Measurements from ENCODE around the gene CEBPA.
"Not testable (repeated sequence)": the region's sequence is repeated elsewhere in the genome, so short reads cannot be mapped to it uniquely, and the experiment has no call there.

The CEBPA gene

GRCh38 chr19:33324628-33325027, 22.3 kb upstream of the CEBPA start:
- DNase-seq: no peak

- no peak for DNase-seq
These were observed 20.9 kb upstream of the CEBPA start for GRCh38 chr19:33323093-33323820.

DNA sequence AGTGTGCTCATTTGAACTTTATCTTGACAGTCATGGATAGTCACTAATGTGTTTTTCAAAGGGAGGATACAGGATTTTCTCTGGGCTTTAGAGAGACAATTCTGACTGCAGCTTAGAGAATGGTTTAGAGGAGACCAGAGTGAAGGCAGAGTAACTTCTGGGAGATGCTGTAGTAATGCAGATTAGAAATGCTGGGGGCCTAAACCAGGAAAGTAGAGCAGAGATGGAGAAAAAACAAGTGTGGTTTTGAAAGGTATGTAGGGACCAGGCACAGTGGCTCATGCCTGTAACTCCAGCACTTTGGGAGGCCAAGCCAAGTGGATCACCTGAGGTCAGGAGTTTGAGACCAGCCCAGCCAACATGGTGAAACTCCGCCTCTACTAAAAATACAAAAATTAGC, 18.3 kb upstream of the CEBPA start:
- DNase-seq: no peak

DNA sequence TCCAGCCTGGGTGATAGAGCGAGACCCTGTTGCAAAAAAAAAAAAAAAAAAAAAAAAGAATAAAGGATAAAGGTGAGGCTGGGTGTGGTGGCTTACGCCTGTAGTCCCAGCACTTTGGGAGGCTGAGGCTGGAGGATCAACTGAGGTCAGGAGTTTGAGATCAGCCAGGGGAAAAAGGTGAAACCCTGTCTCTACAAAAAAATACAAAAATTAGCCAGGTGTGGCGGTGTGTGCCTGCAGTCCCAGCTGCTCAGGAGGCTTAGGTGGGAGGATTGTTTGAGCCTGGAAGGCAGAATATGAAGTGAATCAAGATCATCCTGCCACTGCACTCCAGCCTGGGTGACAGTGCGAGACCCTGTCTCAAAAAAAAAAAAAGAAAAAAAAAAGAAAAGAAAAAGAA, 15.7 kb upstream of the CEBPA start:
- DNase-seq: not testable (repeated sequence)

- DNase-seq: no peak
These were observed 15.2 kb upstream of the CEBPA start for GRCh38 chr19:33317517-33317916.

DNA sequence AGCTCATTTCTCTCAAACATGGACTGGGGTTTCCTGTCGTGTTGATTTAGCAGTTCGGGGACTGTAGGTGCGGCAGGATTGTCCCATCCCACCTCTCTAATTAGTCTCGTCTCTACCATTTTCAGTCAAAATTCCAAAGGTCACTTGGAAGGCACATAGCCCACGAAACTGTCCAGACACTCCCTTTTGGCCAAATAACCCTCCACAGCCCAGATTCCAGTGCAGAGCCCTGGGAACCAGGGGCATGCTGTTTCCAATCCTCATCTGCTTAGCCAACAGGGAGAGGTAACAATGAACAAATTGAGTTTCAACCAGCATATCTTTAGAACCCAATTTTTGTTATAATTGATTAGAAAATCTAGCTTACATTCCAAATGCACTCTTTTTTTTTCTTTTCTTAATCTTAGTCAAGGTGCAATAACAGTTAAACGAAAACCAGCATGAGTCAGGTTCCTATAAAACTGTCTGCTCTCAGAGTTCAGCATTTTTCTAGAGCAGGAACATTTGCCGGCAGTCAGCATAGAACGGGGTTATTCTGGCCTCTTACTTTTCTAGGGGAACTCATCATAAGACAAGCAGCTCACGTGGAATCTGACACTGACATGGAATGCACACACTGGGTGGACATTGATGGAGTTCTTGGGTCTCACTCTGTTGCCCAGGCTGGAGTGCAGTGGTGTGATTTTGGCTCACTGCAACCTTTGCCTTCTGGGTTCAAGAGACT, 14.4 kb upstream of the CEBPA start:
- no peak for DNase-seq

DNA sequence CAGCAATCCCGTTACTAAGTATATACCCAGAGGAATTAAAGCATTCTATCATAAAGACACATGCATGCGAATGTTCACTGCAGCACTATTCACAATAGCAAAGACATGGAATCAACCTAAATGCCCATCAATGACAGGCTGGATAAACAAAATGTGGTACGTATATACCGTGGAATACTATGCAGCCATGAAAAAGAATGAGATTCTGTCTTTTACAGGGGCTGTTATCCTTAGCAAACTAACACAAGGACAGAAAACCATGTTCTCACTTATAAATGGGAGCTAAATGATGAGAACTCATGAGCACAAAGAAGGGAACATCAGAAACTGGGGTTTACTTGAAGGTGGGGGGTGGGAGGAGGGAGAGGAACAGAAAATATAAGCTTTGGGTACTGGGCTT, 10.5 kb upstream of the CEBPA start:
- not testable (repeated sequence) for DNase-seq

GRCh38 chr19:33312065-33312464, 9.7 kb upstream of the CEBPA start:
- no peak for DNase-seq

- DNase-seq: no peak
These were observed 9.0 kb upstream of the CEBPA start for GRCh38 chr19:33311326-33311682.

- no peak for DNase-seq
These were observed 8.4 kb upstream of the CEBPA start for GRCh38 chr19:33310606-33311325.

DNA sequence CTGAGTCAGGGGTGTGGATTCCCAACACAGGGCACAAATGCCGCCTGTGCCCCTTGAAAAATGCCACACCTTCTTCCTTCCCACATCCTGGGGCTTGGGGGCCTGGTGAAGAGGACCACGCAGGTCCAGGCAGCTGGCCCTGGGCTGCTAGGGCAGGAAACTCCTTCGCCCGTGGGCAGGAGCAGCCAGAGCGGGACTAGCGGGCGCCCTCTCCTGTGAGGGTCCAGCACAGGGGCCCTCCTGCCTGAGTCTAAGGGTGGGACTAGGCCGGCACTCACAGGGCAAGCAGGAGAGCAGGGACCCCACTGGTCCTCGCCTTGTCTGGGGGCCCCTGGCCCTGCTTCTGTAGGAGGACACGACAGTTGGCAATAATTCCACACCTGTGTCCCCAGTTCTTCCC, 7.5 kb upstream of the CEBPA start:
- no peak for DNase-seq

DNA sequence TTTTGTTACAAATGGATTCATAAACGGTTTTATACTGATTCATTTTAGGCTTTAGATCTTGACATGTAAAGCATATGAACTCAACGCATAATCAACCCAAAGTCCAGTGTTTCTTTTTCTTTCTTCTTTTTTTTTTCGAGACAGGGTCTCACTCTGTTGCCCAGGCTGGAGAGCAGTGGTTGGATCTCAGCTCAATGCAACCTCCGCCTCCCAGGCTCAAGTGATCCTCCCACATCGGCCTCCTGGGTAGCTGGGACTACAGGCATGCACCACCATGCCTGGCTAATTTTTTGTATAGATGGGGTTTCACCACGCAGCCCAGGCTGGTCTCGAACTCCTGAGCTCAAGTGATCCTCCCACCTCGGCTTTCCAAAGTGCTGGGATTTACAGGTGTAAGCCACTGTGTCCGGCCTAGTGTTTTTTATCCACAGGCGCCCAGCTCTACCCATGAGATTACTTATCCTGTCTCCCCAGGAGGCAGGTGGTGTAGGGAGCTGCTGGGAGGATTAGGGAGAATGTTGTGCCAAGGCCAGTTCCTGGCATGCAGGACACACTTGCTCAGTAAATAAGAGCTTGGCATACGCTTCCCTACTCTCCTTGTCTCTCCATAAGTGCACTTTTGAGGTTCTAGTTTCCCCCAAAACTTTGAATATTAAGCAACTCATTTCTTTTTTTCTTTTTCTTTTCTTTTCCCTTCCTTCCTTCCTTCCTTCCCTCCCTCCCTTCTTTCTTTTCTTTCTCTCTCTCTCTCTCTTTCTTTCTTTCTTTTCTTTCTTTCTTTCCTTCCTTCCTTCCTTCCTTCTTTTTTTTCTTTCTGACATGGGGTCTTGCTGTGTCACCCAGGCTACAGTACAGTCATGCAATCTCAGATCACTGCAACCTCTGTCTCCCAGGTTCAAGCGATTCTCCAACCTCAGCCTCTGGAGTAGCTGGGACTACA, 4.8 kb upstream of the CEBPA start:
- no peak for DNase-seq

- no peak for DNase-seq
These were observed 3.9 kb upstream of the CEBPA start for GRCh38 chr19:33306191-33306590.

GRCh38 chr19:33304760-33305647, 2.7 kb upstream of the CEBPA start:
- DNase-seq: no peak

- DNase-seq: no peak
These were observed 2.0 kb upstream of the CEBPA start for GRCh38 chr19:33304371-33304759.

DNA sequence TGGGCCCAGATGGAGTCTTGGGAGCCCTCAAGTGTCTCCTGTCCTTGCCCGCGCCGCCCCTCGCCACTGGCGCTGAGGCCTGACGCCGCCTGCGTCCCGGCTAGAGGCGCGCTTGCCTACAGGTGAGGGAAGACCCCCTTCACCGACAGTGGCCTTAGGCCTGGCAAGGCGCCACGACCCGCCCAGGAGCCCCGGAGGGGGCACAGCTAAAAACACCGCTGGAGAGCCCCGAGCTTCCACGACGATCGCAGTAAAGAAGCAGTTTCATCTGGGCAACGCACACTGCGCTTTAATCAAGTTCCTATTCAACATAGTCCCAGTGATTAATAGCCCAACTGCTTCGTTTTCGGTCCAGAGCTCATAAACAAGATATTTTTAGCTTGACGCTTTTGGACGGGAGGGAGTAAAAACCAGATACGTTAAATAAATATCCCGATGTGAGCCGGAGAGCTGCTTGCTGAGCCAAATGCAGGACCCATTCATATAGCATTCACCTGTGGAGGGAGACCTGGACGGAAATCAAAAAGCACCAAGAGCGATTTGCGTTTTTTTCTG, 1.5 kb upstream of the CEBPA start:
- no peak for DNase-seq

DNA sequence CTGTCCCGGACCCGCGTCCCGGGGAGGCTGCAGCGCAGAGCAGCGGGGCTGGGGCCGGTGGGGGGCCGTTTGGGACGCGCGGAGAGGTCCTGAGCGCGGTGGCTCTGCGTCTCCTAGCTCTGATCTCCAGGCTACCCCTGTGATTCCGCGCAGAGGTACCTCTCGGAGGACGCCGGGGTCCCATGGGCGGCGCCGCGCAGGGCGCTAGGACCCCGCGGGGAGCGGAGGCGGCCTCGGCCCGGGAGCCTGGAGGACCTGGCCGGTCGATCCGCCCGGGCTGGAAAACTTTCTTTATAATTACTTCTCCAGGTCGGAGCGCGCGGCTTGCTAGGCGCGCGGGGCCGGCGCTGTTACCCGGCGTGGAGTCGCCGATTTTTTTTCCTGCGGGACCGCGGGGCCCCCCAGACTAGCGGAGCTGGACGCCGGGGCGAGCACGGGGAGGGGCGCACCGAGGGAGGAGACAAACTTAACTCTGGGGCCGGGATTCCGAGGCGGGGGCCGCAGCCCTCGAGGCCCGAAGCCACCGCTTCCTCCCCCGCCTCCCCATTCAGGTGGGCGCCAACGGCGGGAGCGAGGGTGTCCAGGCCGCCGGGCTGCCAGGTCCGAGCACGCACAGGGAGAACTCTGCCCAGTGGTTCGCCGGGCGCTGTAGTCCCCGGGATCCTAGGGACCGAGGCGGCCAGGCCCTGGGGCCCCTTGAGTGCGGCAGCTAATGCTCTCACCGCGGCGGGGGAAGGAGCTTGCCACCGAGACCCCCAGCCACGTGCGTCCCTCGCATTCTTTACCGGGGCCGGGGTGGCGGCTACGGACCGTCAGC, 848 bp upstream of the CEBPA start:
- no peak for DNase-seq

GRCh38 chr19:33301900-33302174, 497 bp downstream of the CEBPA start:
- DNase-seq: no peak

- DNase-seq: no peak
These were observed 1.0 kb downstream of the CEBPA start for GRCh38 chr19:33301144-33301899.

DNA sequence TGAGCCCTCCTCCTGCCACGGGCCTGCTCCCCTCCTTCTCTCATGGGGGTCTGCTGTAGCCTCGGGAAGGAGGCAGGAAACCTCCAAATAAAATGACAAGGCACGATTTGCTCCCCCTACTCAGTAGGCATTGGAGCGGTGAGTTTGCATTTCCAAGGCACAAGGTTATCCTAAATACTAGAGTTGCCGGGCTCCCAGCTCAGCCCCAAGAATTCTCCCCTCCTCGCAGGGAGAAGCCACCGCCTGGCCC, 1.5 kb downstream of the CEBPA start:
- DNase-seq: no peak

Measured in T1000 (cell line).